ENCODE results near the gene CCDC187. TPM values are rescaled to one million over a fixed set of nuclear protein-coding genes. Genes with fewer than 3 reads are reported as not detected.

The CCDC187 gene
- total and polyA plus RNA-seq, 4 donors, result 2.0 to 16.8 (median 6.8) TPM

- Histone ChIP-seq H3K27me3 (ENCODE audit: control insufficient read depth in 3 of 3, insufficient read depth in 3 of 3, low read length in 2 of 3) (no peaks in the 10 kb centered on the region), H3K9ac (ENCODE audit: insufficient read depth in 1 of 2, low read length in 2 of 2) (no peak overlapping the region), H3K9me3 (ENCODE audit: control insufficient read depth in 4 of 4, insufficient read depth in 3 of 4, low read length in 3 of 4) (peaks cover 0 to 4% (median 0%) of the 10 kb centered on the region in 4 donors), H3K4me3 (no peak overlapping the region), H3K36me3 (ENCODE audit: control insufficient read depth in 4 of 4, insufficient read depth in 4 of 4, low read length in 4 of 4) (no peaks in the 10 kb centered on the region), H3K4me1 (ENCODE audit: control insufficient read depth in 5 of 5, insufficient read depth in 5 of 5, low read length in 5 of 5) (peaks cover 0 to 16% (median 0%) of the 10 kb centered on the region in 5 donors), H3K27ac (ENCODE audit: low read depth in 1 of 2, low read length in 1 of 2) (no peak overlapping the region)
- ATAC-seq (ENCODE audit: insufficient read depth, low FRiP score), result no peak
- no peak for TF ChIP-seq CTCF (IDR thresholded peaks at IDR 0.05; ENCODE audit: control extremely low read depth, extremely low read depth)
- no peak for DNase-seq
- 66 to 75% methylated on average over 37 of the region's 37 CpGs for WGBS, 2 donors
These were observed 8.1 kb downstream of the CCDC187 start for GRCh38 chr9:136295542-136296433.

- H3K4me1 ChIP-seq (ENCODE audit: control insufficient read depth in 5 of 5, insufficient read depth in 5 of 5, low read length in 5 of 5), result peaks cover 0 to 15% (median 0%) of the 10 kb centered on the region in 5 donors
- no peak for DNase-seq
- H3K4me3 ChIP-seq, result no peak overlapping the region
- no peak for TF ChIP-seq CTCF (IDR thresholded peaks at IDR 0.05; ENCODE audit: control extremely low read depth, extremely low read depth)
- no peak overlapping the region for H3K9ac ChIP-seq (ENCODE audit: insufficient read depth in 1 of 2, low read length in 2 of 2)
- WGBS, 2 donors, result 90% methylated on average over 16 of the region's 16 CpGs
- H3K27ac ChIP-seq (ENCODE audit: low read depth in 1 of 2, low read length in 1 of 2), result no peak overlapping the region
- ATAC-seq (ENCODE audit: insufficient read depth, low FRiP score), result no peak
- peaks cover 0 to 4% (median 0%) of the 10 kb centered on the region in 4 donors for H3K9me3 ChIP-seq (ENCODE audit: control insufficient read depth in 4 of 4, insufficient read depth in 3 of 4, low read length in 3 of 4)
- no peaks in the 10 kb centered on the region for H3K27me3 ChIP-seq (ENCODE audit: control insufficient read depth in 3 of 3, insufficient read depth in 3 of 3, low read length in 2 of 3)
- H3K36me3 ChIP-seq (ENCODE audit: control insufficient read depth in 4 of 4, insufficient read depth in 4 of 4, low read length in 4 of 4), result no peaks in the 10 kb centered on the region
These were observed 8.8 kb downstream of the CCDC187 start for GRCh38 chr9:136295055-136295454.

GRCh38 chr9:136294437-136294836 is 9.5 kb downstream of the CCDC187 start:
- Histone ChIP-seq H3K27me3 (ENCODE audit: control insufficient read depth in 3 of 3, insufficient read depth in 3 of 3, low read length in 2 of 3) (no peaks in the 10 kb centered on the region), H3K36me3 (ENCODE audit: control insufficient read depth in 4 of 4, insufficient read depth in 4 of 4, low read length in 4 of 4) (no peaks in the 10 kb centered on the region), H3K4me3 (no peak overlapping the region), H3K9ac (ENCODE audit: insufficient read depth in 1 of 2, low read length in 2 of 2) (no peak overlapping the region), H3K27ac (ENCODE audit: low read depth in 1 of 2, low read length in 1 of 2) (no peak overlapping the region), H3K4me1 (ENCODE audit: control insufficient read depth in 5 of 5, insufficient read depth in 5 of 5, low read length in 5 of 5) (peaks cover 0 to 9% (median 0%) of the 10 kb centered on the region in 5 donors), H3K9me3 (ENCODE audit: control insufficient read depth in 4 of 4, insufficient read depth in 3 of 4, low read length in 3 of 4) (peaks cover 0 to 4% (median 0%) of the 10 kb centered on the region in 4 donors)
- no peak for ATAC-seq (ENCODE audit: insufficient read depth, low FRiP score)
- no peak for TF ChIP-seq CTCF (IDR thresholded peaks at IDR 0.05; ENCODE audit: control extremely low read depth, extremely low read depth)
- DNase-seq, result no peak
- WGBS, 2 donors, result 85 to 90% methylated on average over 5 of the region's 5 CpGs
